ENCODE data around the gene C1orf226.
"Not testable (repeated sequence)": the region's sequence is repeated elsewhere in the genome, so short reads cannot be mapped to it uniquely, and the experiment has no call there.

Gene C1orf226

DNA sequence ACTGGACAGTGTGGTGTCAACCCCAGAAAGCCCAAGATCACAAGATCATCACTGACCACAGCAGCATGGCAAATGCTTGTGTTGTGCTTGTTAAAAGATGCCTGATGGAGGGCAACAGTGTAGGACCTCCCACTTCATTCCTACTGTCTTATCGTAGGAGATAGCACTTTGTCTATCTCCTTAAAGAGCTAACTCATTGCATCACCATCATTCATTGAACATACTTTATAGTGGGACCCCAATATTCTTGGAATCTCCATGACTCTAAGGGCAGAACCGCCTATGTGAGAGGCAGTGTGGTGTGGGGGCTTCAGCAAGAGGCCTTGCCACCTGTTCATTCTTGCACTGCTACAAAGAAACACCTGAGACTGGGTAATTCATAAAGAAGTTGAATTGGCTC lies 35.4 kb downstream of the C1orf226 start:
- no peak for DNase-seq

DNA sequence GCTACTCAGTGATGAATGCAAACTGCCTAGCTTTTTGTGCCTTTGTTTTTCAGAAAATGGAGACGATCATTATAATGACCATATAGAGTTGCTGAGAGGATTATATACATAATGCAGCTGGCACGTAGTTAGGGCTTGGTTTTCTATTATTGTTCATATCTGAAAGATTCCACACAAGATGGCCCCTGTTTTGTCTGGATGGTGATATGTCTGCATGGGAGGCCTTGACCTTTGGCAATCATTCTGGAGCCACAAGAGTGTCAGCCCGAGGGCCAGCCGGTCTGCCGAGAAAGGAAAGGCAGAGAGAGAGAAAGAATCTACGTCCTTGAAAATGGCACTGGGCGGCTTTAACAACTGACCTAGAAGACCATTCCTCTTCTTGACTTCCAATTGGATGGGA lies 36.1 kb downstream of the C1orf226 start:
- no peak for DNase-seq

DNA sequence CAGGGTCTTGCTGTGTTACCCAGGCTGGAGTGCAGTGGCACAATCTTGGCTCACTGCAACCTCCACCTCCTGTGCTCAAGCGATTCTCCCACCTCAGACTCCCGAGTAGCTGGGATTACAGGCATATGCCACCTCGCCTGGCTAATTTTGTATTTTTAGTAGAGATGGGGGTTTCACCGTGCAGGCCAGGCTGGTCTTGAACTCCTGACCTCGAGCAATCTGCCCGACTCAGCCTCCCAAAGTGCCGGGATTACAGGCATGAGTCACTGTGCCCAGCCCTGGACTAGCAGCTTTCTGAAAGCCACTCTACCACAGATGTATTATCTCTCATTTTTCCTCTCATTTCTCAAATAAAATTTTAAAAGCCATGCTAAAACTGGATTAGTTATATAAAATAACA lies 37.1 kb downstream of the C1orf226 start:
- DNase-seq, result not testable (repeated sequence)

DNA sequence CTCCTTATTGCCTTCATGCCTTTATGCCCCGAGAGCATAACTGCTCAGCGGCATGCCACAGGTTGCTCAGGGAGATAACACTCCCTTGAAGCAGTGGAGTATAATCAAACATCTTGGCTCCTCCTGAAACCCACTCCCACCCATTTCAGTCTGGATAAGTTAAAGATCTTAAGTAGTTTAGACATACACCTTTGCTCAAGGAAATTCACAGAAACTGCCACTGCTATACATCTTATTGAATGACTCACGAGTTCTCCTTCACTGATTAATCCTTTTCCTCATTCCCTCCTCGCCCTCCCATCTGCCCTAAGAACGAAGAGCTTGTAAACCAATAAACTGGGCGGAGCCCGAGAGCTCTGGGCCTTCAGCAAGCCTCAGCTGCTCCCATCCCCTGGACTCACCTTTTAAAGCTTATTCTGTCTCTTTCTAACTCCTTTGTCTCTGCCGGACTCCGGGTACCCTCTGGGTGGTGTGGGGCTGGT lies 38.0 kb downstream of the C1orf226 start:
- not testable (repeated sequence) for DNase-seq

DNA sequence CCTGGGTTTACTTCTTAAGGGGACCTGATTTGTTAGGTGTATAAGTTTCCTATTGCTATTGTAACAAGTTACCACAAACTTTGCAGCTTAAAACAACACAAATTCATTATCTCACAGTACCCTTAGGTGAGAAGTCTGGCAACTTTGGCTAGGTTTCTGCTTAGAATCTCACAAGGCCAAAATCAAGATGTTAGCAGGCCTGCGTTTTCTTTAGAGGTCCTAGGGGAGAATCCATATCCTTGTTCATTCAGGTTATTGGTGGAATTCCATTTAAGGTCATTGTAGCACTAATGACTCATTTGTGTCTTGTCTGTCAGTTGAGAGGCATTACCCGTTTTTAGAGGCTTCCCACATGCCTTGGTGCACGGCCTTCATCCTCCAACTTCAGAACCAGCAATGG lies 38.6 kb downstream of the C1orf226 start:
- DNase-seq, result no peak

- DNase-seq, result no peak
Measured at GRCh38 chr1:162421258-162422164, 40.0 kb downstream of the C1orf226 start.

GRCh38 chr1:162422662-162423375 lies 41.3 kb downstream of the C1orf226 start:
- no peak for DNase-seq

GRCh38 chr1:162430583-162430982 lies 49.1 kb downstream of the C1orf226 start:
- DNase-seq, result no peak

DNA sequence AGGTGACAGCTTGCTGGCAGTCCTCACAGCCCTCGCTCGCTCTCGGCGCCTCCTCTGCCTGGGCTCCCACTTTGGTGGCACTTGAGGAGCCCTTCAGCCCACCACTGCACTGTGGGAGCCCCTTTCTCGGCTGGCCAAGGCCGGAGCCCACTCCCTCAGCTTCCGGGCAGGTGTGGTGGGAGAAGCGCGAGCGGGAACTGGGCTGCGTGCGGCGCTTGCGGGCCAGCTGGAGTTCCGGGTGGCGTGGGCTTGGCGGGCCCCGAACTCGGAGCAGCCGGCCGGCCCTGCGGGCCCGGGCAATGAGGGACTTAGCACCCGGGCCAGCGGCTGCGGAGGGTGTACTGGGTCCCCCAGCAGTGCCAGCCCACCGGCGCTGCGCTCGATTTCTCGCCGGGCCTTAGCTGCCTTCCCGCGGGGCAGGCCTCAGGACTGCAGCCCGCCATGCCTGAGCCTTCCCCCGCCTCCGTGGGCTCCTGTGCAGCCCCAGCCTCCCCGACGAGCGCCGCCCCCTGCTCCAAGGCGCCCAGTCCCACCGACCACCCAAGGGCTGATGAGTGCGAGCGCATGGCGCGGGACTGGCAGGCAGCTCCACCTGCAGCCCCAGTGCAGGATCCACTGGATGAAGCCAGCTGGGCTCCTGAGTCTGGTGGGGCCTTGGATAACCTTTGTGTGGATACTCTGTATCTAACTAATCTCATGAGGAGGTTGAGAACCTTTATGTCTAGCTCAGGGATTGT lies 51.6 kb downstream of the C1orf226 start:
- DNase-seq, result not testable (repeated sequence)
